A549 (cell line): Measurements from ENCODE around the gene NHSL2.

Source experiments
- ATOH8 ChIP-seq: fragments of 250-450 bp; sonication (Bioruptor Pico); IDR thresholded peaks from 2 replicates; pipeline ENCODE4 v1.5.0; 2020; ENCODE audit warnings: low read depth, mild to moderate bottlenecking, moderate library complexity
- CHD4 ChIP-seq: fragments of 200-600 bp; sonication (generic); IDR thresholded peaks from 2 replicates; pipeline ENCODE4 v1.6.1; 2016; ENCODE audit warnings: antibody characterized with exemption, mild to moderate bottlenecking, borderline replicate concordance

- TF ChIP-seq ATOH8 (CRISPR knock-in tag), result no peak
- no peak for TF ChIP-seq CHD4
Measured at GRCh38 chrX:72015383-72015782, 104.7 kb downstream of the NHSL2 start.
